IMR-90 (cell line): ENCODE results near the gene ZMIZ2. TPM values are rescaled to one million over a fixed set of nuclear protein-coding genes. Genes with fewer than 3 reads are reported as not detected.
A peak's percentile ranks its signal among the peaks of the same experiment; 100 is the strongest.

Experiments used
- ATAC-seq: fragments of 200-7000 bp; cut with Tn5 transposase; 2 replicates; pipeline ENCODE4 v1.9.1; 2020; ENCODE audit warnings: low read depth, mild to moderate bottlenecking, moderate library complexity
- BruUV-seq: library from RNA; stranded (reverse); fragments of 400-500 nt; replicated peaks from 2 replicates; lab custom pipeline; 2021; lab: Mats Ljungman, UMichigan
- CTCF ChIA-PET: fragments of 300-600 bp; formaldehyde crosslinking; extraction: SDS; loops from one replicate; lab custom pipeline; 2021; ENCODE audit warnings: antibody characterized with exemption; lab: Yijun Ruan, JAX
- POLR2A ChIA-PET: fragments of 300-600 bp; sonication (Branson Sonifier 250); formaldehyde crosslinking; loops from one replicate; lab custom pipeline; 2022; ENCODE audit warnings: antibody characterized with exemption; ENCODE audit not compliant: unreplicated experiment; lab: Charles Lee
- DNase-seq: peaks from one replicate; pipeline ENCODE4 v3.0.0; 2013
- H2AFZ ChIP-seq: replicated peaks from 2 replicates; pipeline ENCODE3; 2013; ENCODE audit warnings: low read length, mild to moderate bottlenecking; ENCODE audit not compliant: poor library complexity
- H2AK5ac ChIP-seq: 2 replicates; pipeline ENCODE4 v1.6.1; 2013; ENCODE audit warnings: low read depth, low read length, inconsistent platforms
- H2AK9ac ChIP-seq: replicated peaks from 2 replicates; pipeline ENCODE3; 2013; ENCODE audit warnings: mild to moderate bottlenecking, low read depth, low read length, moderate library complexity; ENCODE audit not compliant: poor library complexity
- H2BK120ac ChIP-seq: 2 replicates; pipeline ENCODE4 v1.6.1; 2013; ENCODE audit warnings: low read depth, low read length, inconsistent platforms
- H2BK15ac ChIP-seq: 3 replicates; pipeline ENCODE4 v1.6.1; 2013; ENCODE audit warnings: low read depth, low read length, inconsistent platforms
- H2BK20ac ChIP-seq: 2 replicates; pipeline ENCODE4 v1.6.1; 2013; ENCODE audit warnings: low read depth, mild to moderate bottlenecking, inconsistent platforms, low read length, moderate library complexity
- H2BK5ac ChIP-seq: 2 replicates; pipeline ENCODE4 v1.6.1; 2013; ENCODE audit warnings: mild to moderate bottlenecking, low read depth, low read length, inconsistent platforms; ENCODE audit not compliant: poor library complexity, severe bottlenecking
- H3K14ac ChIP-seq: replicated peaks from 2 replicates; pipeline ENCODE4 v1.6.1; 2013; ENCODE audit warnings: low read depth, low read length, inconsistent platforms
- H3K18ac ChIP-seq: 2 replicates; pipeline ENCODE4 v1.6.1; 2013; ENCODE audit warnings: low read depth, low read length, control low read depth
- H3K23ac ChIP-seq: 2 replicates; pipeline ENCODE4 v1.6.1; 2013; ENCODE audit warnings: low read depth, low read length, inconsistent platforms
- H3K27ac ChIP-seq: 2 replicates; pipeline ENCODE4 v1.5.1; 2013; ENCODE audit warnings: mild to moderate bottlenecking, control low read depth, low read length; ENCODE audit not compliant: insufficient read depth
- H3K27me3 ChIP-seq: 2 replicates; pipeline ENCODE4 v1.6.1; 2013; ENCODE audit warnings: low read length; ENCODE audit not compliant: control insufficient read depth, insufficient read depth
- H3K36me3 ChIP-seq: 2 replicates; pipeline ENCODE4 v1.6.1; 2013; ENCODE audit warnings: low read length, mixed read lengths; ENCODE audit not compliant: control insufficient read depth, insufficient read depth
- H3K4ac ChIP-seq: 2 replicates; pipeline ENCODE4 v1.6.1; 2013; ENCODE audit warnings: low read depth, low read length, inconsistent platforms
- H3K4me1 ChIP-seq: 2 replicates; pipeline ENCODE4 v1.6.1; 2013; ENCODE audit warnings: low read length, mixed read lengths; ENCODE audit not compliant: control insufficient read depth, insufficient read depth
- H3K4me2 ChIP-seq: 2 replicates; pipeline ENCODE4 v1.6.1; 2013; ENCODE audit warnings: low read depth, mild to moderate bottlenecking, control low read depth, low read length, moderate library complexity
- H3K4me3 ChIP-seq: 2 replicates; pipeline ENCODE4 v1.5.1; 2013; ENCODE audit warnings: low read depth, mild to moderate bottlenecking, control low read depth, low read length, moderate library complexity; ENCODE audit not compliant: insufficient read depth
- H3K56ac ChIP-seq: 2 replicates; pipeline ENCODE4 v1.6.1; 2013; ENCODE audit warnings: low read length, inconsistent platforms; ENCODE audit not compliant: insufficient read depth; ENCODE audit errors: extremely low read depth
- H3K79me1 ChIP-seq, 2 experiments: 2 replicates each; pipeline ENCODE4 v1.6.1; 2013; ENCODE audit warnings: low read length in 2 of 2, inconsistent platforms in 1 of 2, low read depth in 1 of 2
- H3K9ac ChIP-seq: 2 replicates; pipeline ENCODE4 v1.6.1; 2013; ENCODE audit warnings: low read depth, low read length, control low read depth
- H3K9me1 ChIP-seq: 2 replicates; pipeline ENCODE4 v1.6.1; 2013; ENCODE audit warnings: low read length, inconsistent platforms; ENCODE audit not compliant: insufficient read depth
- H3K9me3 ChIP-seq: 2 replicates; pipeline ENCODE4 v1.6.1; 2013; ENCODE audit warnings: low read length; ENCODE audit not compliant: control insufficient read depth, insufficient read depth
- H4K20me1 ChIP-seq: 2 replicates; pipeline ENCODE4 v1.6.1; 2013; ENCODE audit warnings: low read length, inconsistent platforms; ENCODE audit not compliant: insufficient read depth
- H4K5ac ChIP-seq: 2 replicates; pipeline ENCODE4 v1.6.1; 2013; ENCODE audit warnings: mild to moderate bottlenecking, low read depth, low read length, control low read depth
- H4K8ac ChIP-seq, 2 experiments: 2 replicates each; pipeline ENCODE4 v1.6.1; 2013; ENCODE audit warnings: low read depth in 2 of 2, low read length in 2 of 2, control low read depth in 1 of 2, inconsistent platforms in 1 of 2
- H4K91ac ChIP-seq: 2 replicates; pipeline ENCODE4 v1.6.1; 2013; ENCODE audit warnings: low read depth, low read length, inconsistent platforms; ENCODE audit not compliant: insufficient read depth
- BHLHE40 ChIP-seq: fragments of 150-350 bp; IDR thresholded peaks from 2 replicates; pipeline ENCODE4 v1.6.1; 2016; ENCODE audit warnings: mild to moderate bottlenecking, low read depth, low read length
- CEBPB ChIP-seq: IDR thresholded peaks from 2 replicates; pipeline ENCODE4 v1.6.1; 2012; ENCODE audit warnings: low read depth, low read length, improper control_type of control experiment
- CHD1 ChIP-seq: IDR thresholded peaks from 2 replicates; pipeline ENCODE4 v1.6.1; 2012; ENCODE audit warnings: low read depth, low read length, improper control_type of control experiment
- FOS ChIP-seq: fragments of 150-350 bp; IDR thresholded peaks from 2 replicates; pipeline ENCODE4 v1.6.1; 2016; ENCODE audit warnings: low read depth, low read length
- MAFK ChIP-seq: IDR thresholded peaks from 2 replicates; pipeline ENCODE4 v1.6.1; 2012; ENCODE audit warnings: low read depth, low read length, improper control_type of control experiment
- MAZ ChIP-seq: IDR thresholded peaks from 2 replicates; pipeline ENCODE4 v1.6.1; 2012; ENCODE audit warnings: low read depth, mild to moderate bottlenecking, low read length, improper control_type of control experiment, moderate library complexity, borderline replicate concordance
- MXI1 ChIP-seq: IDR thresholded peaks from 2 replicates; pipeline ENCODE4 v1.6.1; 2012; ENCODE audit warnings: low read depth, mild to moderate bottlenecking, low read length, moderate library complexity, borderline replicate concordance
- NFE2L2 ChIP-seq: fragments of 150-350 bp; IDR thresholded peaks from 2 replicates; pipeline ENCODE4 v1.6.1; 2016; ENCODE audit warnings: low read depth, mild to moderate bottlenecking, low read length
- POLR2A ChIP-seq: IDR thresholded peaks from 2 replicates; pipeline ENCODE4 v1.6.1; 2012; ENCODE audit warnings: mild to moderate bottlenecking, low read depth, low read length
- RAD21 ChIP-seq: IDR thresholded peaks from 2 replicates; pipeline ENCODE4 v1.6.1; 2012; ENCODE audit warnings: low read length, improper control_type of control experiment
- RCOR1 ChIP-seq: IDR thresholded peaks from 2 replicates; pipeline ENCODE4 v1.6.1; 2012; ENCODE audit warnings: mild to moderate bottlenecking, low read length, improper control_type of control experiment; ENCODE audit not compliant: insufficient replicate concordance
- RFX5 ChIP-seq: IDR thresholded peaks from 2 replicates; pipeline ENCODE4 v1.8.0; 2012; ENCODE audit warnings: low read depth, mild to moderate bottlenecking, low read length, moderate library complexity
- SMC3 ChIP-seq: fragments of 150-350 bp; IDR thresholded peaks from 2 replicates; pipeline ENCODE4 v1.6.1; 2016; ENCODE audit warnings: low read depth, mild to moderate bottlenecking, antibody characterized with exemption, low read length, moderate library complexity
- WGBS, 2 experiments: methylation state at CpG; one replicate each; pipeline versions ENCODE4 v1.1.5 to v1.1.7; 2013; ENCODE audit warnings: missing lambda C conversion rate in 2 of 2; ENCODE audit not compliant: insufficient read length in 1 of 2; ENCODE audit errors: extremely low coverage in 2 of 2; 5-methylcytosine and 5-hydroxymethylcytosine counted together
- dilution Hi-C: fragments of 300-500 bp; cut with HindIII; formaldehyde crosslinking; loops from one replicate; pipeline ENCODE4 v1.14.3; 2018; ENCODE audit warnings: low sequenced_read_pairs; ENCODE audit not compliant: unreplicated experiment
- in situ Hi-C: fragments of 300-500 bp; cut with MboI; formaldehyde crosslinking; loops from 3 replicates; pipeline ENCODE4 v1.14.3; 2019; ENCODE audit warnings: low sequenced_read_pairs, inconsistent platforms, mixed read lengths
- intact Hi-C: fragments of 100-400 bp; cut with micrococcal nuclease; formaldehyde crosslinking; loops from 2 replicates; pipeline ENCODE4 v1.10.0; 2022
- polyA plus RNA-seq, 3 experiments: library from polyadenylated mRNA; depleted of rRNA; stranded (reverse); fragments of >200 nt; gene quantifications; 2 replicates each; pipeline ENCODE4 v1.2.3, GENCODE V29; 2012; ENCODE audit warnings: low replicate concordance in 1 of 3
- total RNA-seq: library from RNA; depleted of rRNA; stranded (reverse); fragments of >200 nt; gene quantifications from 2 replicates; pipeline ENCODE4 v1.2.3, GENCODE V29; 2012
- TF ChIP-seq, protein P1 (sequence below): fragments of 150-350 bp; IDR thresholded peaks from 2 replicates; pipeline ENCODE4 v1.6.1; 2016; ENCODE audit warnings: low read depth, mild to moderate bottlenecking, low read length, moderate library complexity, borderline replicate concordance
- TF ChIP-seq, protein P2 (sequence below): conservative IDR thresholded peaks from 2 replicates; pipeline ENCODE4 v1.5.1; 2012; ENCODE audit warnings: mild to moderate bottlenecking, low read depth, low read length, improper control_type of control experiment

ZMIZ2 gene
- total and polyA plus RNA-seq, 2 of the 4 experiments (the other 2 are of a cell fraction): 3.0 to 24.0 TPM

DNA sequence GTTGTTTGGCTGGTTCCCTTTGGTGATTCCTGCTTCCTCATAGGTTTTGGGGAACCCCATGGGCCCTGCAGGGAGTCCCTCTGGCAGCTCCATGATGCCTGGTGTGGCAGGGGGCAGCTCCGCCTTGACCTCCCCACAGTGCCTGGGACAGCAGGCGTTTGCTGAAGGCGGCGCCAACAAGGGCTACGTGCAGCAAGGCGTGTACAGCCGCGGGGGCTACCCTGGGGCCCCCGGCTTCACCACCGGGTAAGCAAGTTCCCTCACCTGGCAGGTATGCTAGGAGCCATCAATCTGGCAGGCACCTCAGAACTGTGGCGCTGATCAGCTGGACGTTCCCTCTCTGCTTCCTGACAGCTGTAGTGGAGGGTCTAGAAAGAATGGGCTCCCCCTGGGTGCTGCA is 8.3 kb downstream of the ZMIZ2 start (continued):
- TF ChIP-seq SMC3 (no peak), POLR2A (no peak), CHD1 (no peak), MAFK (no peak), MAZ (no peak), RCOR1 (no peak)

DNA sequence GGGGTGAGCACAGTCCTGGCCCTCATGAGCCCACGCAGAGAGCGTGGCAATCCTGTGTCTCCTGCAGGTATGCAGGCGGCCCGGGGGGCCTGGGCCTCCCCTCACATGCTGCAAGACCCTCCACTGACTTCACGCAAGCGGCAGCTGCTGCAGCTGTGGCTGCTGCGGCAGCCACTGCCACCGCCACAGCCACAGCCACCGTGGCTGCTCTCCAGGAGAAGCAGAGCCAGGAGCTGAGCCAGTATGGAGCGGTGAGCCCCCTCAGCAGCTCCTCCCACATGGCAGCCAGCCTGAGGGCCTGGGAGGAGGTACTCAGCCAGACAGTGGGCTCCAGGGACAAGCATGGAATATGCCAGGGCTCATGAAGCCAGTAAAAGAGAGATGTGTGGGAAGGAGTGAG is 8.7 kb downstream of the ZMIZ2 start:
- Histone ChIP-seq H3K79me1 (peaks cover 22 to 61% of the 10 kb centered on the region in 2 experiments), H3K18ac (no peak overlapping the region), H2BK15ac (no peak overlapping the region), H3K4me1 (peaks cover 9% of the 10 kb centered on the region; the same call in 1 of the 2 replicates), H3K36me3 (peaks cover 48% of the 10 kb centered on the region), H3K9me3 (no peaks in the 10 kb centered on the region), H3K56ac (no peak overlapping the region), H3K27ac (no peak overlapping the region), H4K91ac (no peak overlapping the region), H3K9me1 (peaks cover 7% of the 10 kb centered on the region), H2AK5ac (no peak overlapping the region), H4K8ac (no peak overlapping the region), H2BK120ac (no peak overlapping the region), H2AFZ (peak overlapping the region; percentile 33), H4K5ac (no peak overlapping the region), H4K20me1 (peaks cover 21% of the 10 kb centered on the region), H3K14ac (no peak overlapping the region), H3K27me3 (no peaks in the 10 kb centered on the region), H3K4me2 (no peak overlapping the region), H2BK5ac (no peak overlapping the region), H3K23ac (no peak overlapping the region), H3K4ac (no peak overlapping the region), H3K9ac (no peak overlapping the region), H2AK9ac (no peak overlapping the region), H3K4me3 (no peak overlapping the region), H2BK20ac (no peak overlapping the region)
- ATAC-seq: no peak
- CTCF ChIA-PET: no interaction called here
- POLR2A ChIA-PET: no interaction called here
- dilution Hi-C loops: no loop called here
- no TSS peak for BruUV-seq
- no peak for DNase-seq
- 20% methylated on average over 2 of the region's 10 CpGs; no CpG with 5 or more reads in 1 of the 2 experiments for WGBS, 2 experiments
- intact Hi-C loops: no loop called here
- in situ Hi-C loops: no loop called here
- TF ChIP-seq MAZ (no peak), BHLHE40 (no peak), NFE2L2 (no peak), RCOR1 (no peak), RAD21 (no peak), FOS (no peak), MXI1 (no peak), CEBPB (no peak), SMC3 (no peak), POLR2A (no peak), CHD1 (no peak), RFX5 (no peak)
- TF ChIP-seq, protein P1, sequence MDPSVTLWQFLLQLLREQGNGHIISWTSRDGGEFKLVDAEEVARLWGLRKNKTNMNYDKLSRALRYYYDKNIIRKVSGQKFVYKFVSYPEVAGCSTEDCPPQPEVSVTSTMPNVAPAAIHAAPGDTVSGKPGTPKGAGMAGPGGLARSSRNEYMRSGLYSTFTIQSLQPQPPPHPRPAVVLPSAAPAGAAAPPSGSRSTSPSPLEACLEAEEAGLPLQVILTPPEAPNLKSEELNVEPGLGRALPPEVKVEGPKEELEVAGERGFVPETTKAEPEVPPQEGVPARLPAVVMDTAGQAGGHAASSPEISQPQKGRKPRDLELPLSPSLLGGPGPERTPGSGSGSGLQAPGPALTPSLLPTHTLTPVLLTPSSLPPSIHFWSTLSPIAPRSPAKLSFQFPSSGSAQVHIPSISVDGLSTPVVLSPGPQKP: no peak
- TF ChIP-seq, protein P2, sequence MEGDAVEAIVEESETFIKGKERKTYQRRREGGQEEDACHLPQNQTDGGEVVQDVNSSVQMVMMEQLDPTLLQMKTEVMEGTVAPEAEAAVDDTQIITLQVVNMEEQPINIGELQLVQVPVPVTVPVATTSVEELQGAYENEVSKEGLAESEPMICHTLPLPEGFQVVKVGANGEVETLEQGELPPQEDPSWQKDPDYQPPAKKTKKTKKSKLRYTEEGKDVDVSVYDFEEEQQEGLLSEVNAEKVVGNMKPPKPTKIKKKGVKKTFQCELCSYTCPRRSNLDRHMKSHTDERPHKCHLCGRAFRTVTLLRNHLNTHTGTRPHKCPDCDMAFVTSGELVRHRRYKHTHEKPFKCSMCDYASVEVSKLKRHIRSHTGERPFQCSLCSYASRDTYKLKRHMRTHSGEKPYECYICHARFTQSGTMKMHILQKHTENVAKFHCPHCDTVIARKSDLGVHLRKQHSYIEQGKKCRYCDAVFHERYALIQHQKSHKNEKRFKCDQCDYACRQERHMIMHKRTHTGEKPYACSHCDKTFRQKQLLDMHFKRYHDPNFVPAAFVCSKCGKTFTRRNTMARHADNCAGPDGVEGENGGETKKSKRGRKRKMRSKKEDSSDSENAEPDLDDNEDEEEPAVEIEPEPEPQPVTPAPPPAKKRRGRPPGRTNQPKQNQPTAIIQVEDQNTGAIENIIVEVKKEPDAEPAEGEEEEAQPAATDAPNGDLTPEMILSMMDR: no peak
